Neural cell (in vitro differentiated cells): ENCODE data around the gene TCEA3.

Source experiments
- EZH2 ChIP-seq: fragments of 200-600, 300-800 bp; shearing (Covaris generic), sonication (generic); IDR thresholded peaks from 2 replicates; pipeline ENCODE4 v1.6.1; 2014; ENCODE audit warnings: antibody characterized with exemption, low read length, borderline replicate concordance, mild to moderate bottlenecking; ENCODE audit not compliant: insufficient read depth, poor library complexity, severe bottlenecking
- MXI1 ChIP-seq: fragments of 450-650 bp; conservative IDR thresholded peaks from 2 replicates; pipeline ENCODE4 v1.6.1; 2014; ENCODE audit warnings: antibody characterized with exemption, mild to moderate bottlenecking; ENCODE audit not compliant: poor library complexity, severe bottlenecking
- POLR2AphosphoS5 ChIP-seq: IDR thresholded peaks from 2 replicates; pipeline ENCODE4 v1.6.1; 2012
- RAD21 ChIP-seq: fragments of 450-650 bp; conservative IDR thresholded peaks from 2 replicates; pipeline ENCODE4 v1.6.1; 2014; ENCODE audit warnings: antibody characterized with exemption, mild to moderate bottlenecking, moderate library complexity
- SMC3 ChIP-seq: fragments of 450-650 bp; conservative IDR thresholded peaks from 2 replicates; pipeline ENCODE4 v1.6.1; 2014; ENCODE audit warnings: antibody characterized with exemption, mild to moderate bottlenecking, moderate library complexity; ENCODE audit not compliant: poor library complexity
- TF ChIP-seq, protein P1 (sequence below): fragments of 450-650 bp; IDR thresholded peaks from 2 replicates; pipeline ENCODE4 v1.5.1; 2014; ENCODE audit warnings: antibody characterized with exemption, mild to moderate bottlenecking, moderate library complexity; ENCODE audit not compliant: poor library complexity, severe bottlenecking
- TF ChIP-seq, protein P2 (sequence below): IDR thresholded peaks from 2 replicates; pipeline ENCODE4 v1.6.1; 2012; ENCODE audit warnings: borderline replicate concordance

- TF ChIP-seq, protein P1, sequence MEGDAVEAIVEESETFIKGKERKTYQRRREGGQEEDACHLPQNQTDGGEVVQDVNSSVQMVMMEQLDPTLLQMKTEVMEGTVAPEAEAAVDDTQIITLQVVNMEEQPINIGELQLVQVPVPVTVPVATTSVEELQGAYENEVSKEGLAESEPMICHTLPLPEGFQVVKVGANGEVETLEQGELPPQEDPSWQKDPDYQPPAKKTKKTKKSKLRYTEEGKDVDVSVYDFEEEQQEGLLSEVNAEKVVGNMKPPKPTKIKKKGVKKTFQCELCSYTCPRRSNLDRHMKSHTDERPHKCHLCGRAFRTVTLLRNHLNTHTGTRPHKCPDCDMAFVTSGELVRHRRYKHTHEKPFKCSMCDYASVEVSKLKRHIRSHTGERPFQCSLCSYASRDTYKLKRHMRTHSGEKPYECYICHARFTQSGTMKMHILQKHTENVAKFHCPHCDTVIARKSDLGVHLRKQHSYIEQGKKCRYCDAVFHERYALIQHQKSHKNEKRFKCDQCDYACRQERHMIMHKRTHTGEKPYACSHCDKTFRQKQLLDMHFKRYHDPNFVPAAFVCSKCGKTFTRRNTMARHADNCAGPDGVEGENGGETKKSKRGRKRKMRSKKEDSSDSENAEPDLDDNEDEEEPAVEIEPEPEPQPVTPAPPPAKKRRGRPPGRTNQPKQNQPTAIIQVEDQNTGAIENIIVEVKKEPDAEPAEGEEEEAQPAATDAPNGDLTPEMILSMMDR, result no peak
- TF ChIP-seq POLR2AphosphoS5, result no peak
- TF ChIP-seq SMC3, result no peak
- no peak for TF ChIP-seq EZH2
- TF ChIP-seq, protein P2, sequence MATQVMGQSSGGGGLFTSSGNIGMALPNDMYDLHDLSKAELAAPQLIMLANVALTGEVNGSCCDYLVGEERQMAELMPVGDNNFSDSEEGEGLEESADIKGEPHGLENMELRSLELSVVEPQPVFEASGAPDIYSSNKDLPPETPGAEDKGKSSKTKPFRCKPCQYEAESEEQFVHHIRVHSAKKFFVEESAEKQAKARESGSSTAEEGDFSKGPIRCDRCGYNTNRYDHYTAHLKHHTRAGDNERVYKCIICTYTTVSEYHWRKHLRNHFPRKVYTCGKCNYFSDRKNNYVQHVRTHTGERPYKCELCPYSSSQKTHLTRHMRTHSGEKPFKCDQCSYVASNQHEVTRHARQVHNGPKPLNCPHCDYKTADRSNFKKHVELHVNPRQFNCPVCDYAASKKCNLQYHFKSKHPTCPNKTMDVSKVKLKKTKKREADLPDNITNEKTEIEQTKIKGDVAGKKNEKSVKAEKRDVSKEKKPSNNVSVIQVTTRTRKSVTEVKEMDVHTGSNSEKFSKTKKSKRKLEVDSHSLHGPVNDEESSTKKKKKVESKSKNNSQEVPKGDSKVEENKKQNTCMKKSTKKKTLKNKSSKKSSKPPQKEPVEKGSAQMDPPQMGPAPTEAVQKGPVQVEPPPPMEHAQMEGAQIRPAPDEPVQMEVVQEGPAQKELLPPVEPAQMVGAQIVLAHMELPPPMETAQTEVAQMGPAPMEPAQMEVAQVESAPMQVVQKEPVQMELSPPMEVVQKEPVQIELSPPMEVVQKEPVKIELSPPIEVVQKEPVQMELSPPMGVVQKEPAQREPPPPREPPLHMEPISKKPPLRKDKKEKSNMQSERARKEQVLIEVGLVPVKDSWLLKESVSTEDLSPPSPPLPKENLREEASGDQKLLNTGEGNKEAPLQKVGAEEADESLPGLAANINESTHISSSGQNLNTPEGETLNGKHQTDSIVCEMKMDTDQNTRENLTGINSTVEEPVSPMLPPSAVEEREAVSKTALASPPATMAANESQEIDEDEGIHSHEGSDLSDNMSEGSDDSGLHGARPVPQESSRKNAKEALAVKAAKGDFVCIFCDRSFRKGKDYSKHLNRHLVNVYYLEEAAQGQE, result no peak
- no peak for TF ChIP-seq RAD21
- no peak for TF ChIP-seq MXI1
These were observed 78.6 kb downstream of the TCEA3 start for GRCh38 chr1:23345920-23346319.
